NCI-H2227 (cell line): ENCODE results near the gene MPST.

Experiments used
- DNase-seq: peaks from one replicate; lab custom pipeline; 2025; ENCODE audit not compliant: unreplicated experiment; lab: John Stamatoyannopoulos, UW

The MPST gene

GRCh38 chr22:37000676-37001534 is 18.6 kb upstream of the MPST start:
- no peak for DNase-seq

- no peak for DNase-seq
Observed at GRCh38 chr22:37001826-37002225, 17.7 kb upstream of the MPST start.

- DNase-seq = no peak
Observed at GRCh38 chr22:37002633-37003032, 16.9 kb upstream of the MPST start.

GRCh38 chr22:37007651-37008050 is 11.9 kb upstream of the MPST start:
- no peak for DNase-seq

GRCh38 chr22:37008365-37008764 is 11.2 kb upstream of the MPST start:
- no peak for DNase-seq

GRCh38 chr22:37009490-37009889 is 10.1 kb upstream of the MPST start:
- no peak for DNase-seq

- DNase-seq = no peak
Observed at GRCh38 chr22:37010174-37010573, 9.4 kb upstream of the MPST start.

- no peak for DNase-seq
Observed at GRCh38 chr22:37010976-37011375, 8.6 kb upstream of the MPST start.

GRCh38 chr22:37011472-37011871 is 8.1 kb upstream of the MPST start:
- DNase-seq = no peak

GRCh38 chr22:37012262-37012904 is 7.2 kb upstream of the MPST start:
- no peak for DNase-seq

- no peak for DNase-seq
Observed at GRCh38 chr22:37012956-37013355, 6.6 kb upstream of the MPST start.

- DNase-seq = no peak
Observed at GRCh38 chr22:37014415-37014806, 5.1 kb upstream of the MPST start.

GRCh38 chr22:37014835-37015586 is 4.5 kb upstream of the MPST start:
- no peak for DNase-seq

GRCh38 chr22:37015587-37015878 is 4.0 kb upstream of the MPST start:
- no peak for DNase-seq

- no peak for DNase-seq
Observed at GRCh38 chr22:37016134-37016910, 3.2 kb upstream of the MPST start.

GRCh38 chr22:37017356-37017755 is 2.2 kb upstream of the MPST start:
- no peak for DNase-seq

GRCh38 chr22:37018086-37018814 is 1.3 kb upstream of the MPST start:
- no peak for DNase-seq

- peak; percentile 49 for DNase-seq
Observed at GRCh38 chr22:37018815-37019308, 680 bp upstream of the MPST start.

- DNase-seq = no peak
Observed at GRCh38 chr22:37020192-37020479, 594 bp downstream of the MPST start.

GRCh38 chr22:37021041-37021440 is 1.5 kb downstream of the MPST start:
- no peak for DNase-seq
